ENCODE results near the gene RBMS3.

RBMS3 gene

GRCh38 chr3:29263476-29263875, 17.4 kb upstream of the RBMS3 start:
- H3K9me3 Mint-ChIP-seq = no peaks in the 10 kb centered on the region
- no peaks in the 10 kb centered on the region for H3K4me1 Mint-ChIP-seq (ENCODE audit: low read depth)
- no peak overlapping the region for H3K4me3 Mint-ChIP-seq
- no peaks in the 10 kb centered on the region for H3K36me3 Mint-ChIP-seq (ENCODE audit: low read depth)
- no peak overlapping the region for H3K27ac Mint-ChIP-seq
- H3K27me3 Mint-ChIP-seq (ENCODE audit: low read depth) = no peaks in the 10 kb centered on the region

- H3K9me3 Mint-ChIP-seq = no peaks in the 10 kb centered on the region
- H3K4me3 Mint-ChIP-seq = no peak overlapping the region
- no peak overlapping the region for H3K27ac Mint-ChIP-seq
- H3K36me3 Mint-ChIP-seq (ENCODE audit: low read depth) = no peaks in the 10 kb centered on the region
- no peaks in the 10 kb centered on the region for H3K27me3 Mint-ChIP-seq (ENCODE audit: low read depth)
- no peaks in the 10 kb centered on the region for H3K4me1 Mint-ChIP-seq (ENCODE audit: low read depth)
Measured at GRCh38 chr3:29265509-29266072, 15.3 kb upstream of the RBMS3 start.

- no peak overlapping the region for H3K4me3 Mint-ChIP-seq
- no peaks in the 10 kb centered on the region for H3K36me3 Mint-ChIP-seq (ENCODE audit: low read depth)
- no peaks in the 10 kb centered on the region for H3K27me3 Mint-ChIP-seq (ENCODE audit: low read depth)
- H3K27ac Mint-ChIP-seq = no peak overlapping the region
- no peaks in the 10 kb centered on the region for H3K4me1 Mint-ChIP-seq (ENCODE audit: low read depth)
- no peaks in the 10 kb centered on the region for H3K9me3 Mint-ChIP-seq
Measured at GRCh38 chr3:29267226-29267625, 13.6 kb upstream of the RBMS3 start.

- H3K4me3 Mint-ChIP-seq = no peak overlapping the region
- H3K27me3 Mint-ChIP-seq (ENCODE audit: low read depth) = no peaks in the 10 kb centered on the region
- H3K27ac Mint-ChIP-seq = no peak overlapping the region
- H3K36me3 Mint-ChIP-seq (ENCODE audit: low read depth) = no peaks in the 10 kb centered on the region
- H3K9me3 Mint-ChIP-seq = no peaks in the 10 kb centered on the region
- no peaks in the 10 kb centered on the region for H3K4me1 Mint-ChIP-seq (ENCODE audit: low read depth)
Measured at GRCh38 chr3:29268651-29269050, 12.2 kb upstream of the RBMS3 start.

- peaks cover 6% of the 10 kb centered on the region for H3K4me1 Mint-ChIP-seq (ENCODE audit: low read depth)
- H3K36me3 Mint-ChIP-seq (ENCODE audit: low read depth) = peaks cover 4% of the 10 kb centered on the region
- H3K27me3 Mint-ChIP-seq (ENCODE audit: low read depth) = no peaks in the 10 kb centered on the region
- H3K4me3 Mint-ChIP-seq = no peak overlapping the region
- peaks cover 4% of the 10 kb centered on the region for H3K9me3 Mint-ChIP-seq
- no peak overlapping the region for H3K27ac Mint-ChIP-seq
Measured at GRCh38 chr3:29270752-29271151, 10.1 kb upstream of the RBMS3 start.

GRCh38 chr3:29271475-29271874, 9.4 kb upstream of the RBMS3 start:
- peaks cover 4% of the 10 kb centered on the region for H3K36me3 Mint-ChIP-seq (ENCODE audit: low read depth)
- no peaks in the 10 kb centered on the region for H3K27me3 Mint-ChIP-seq (ENCODE audit: low read depth)
- peaks cover 4% of the 10 kb centered on the region for H3K9me3 Mint-ChIP-seq
- peaks cover 6% of the 10 kb centered on the region for H3K4me1 Mint-ChIP-seq (ENCODE audit: low read depth)
- H3K27ac Mint-ChIP-seq = no peak overlapping the region
- H3K4me3 Mint-ChIP-seq = no peak overlapping the region

- Mint-ChIP-seq H3K9me3 (peaks cover 4% of the 10 kb centered on the region), H3K36me3 (ENCODE audit: low read depth) (peaks cover 4% of the 10 kb centered on the region), H3K27me3 (ENCODE audit: low read depth) (no peaks in the 10 kb centered on the region), H3K4me3 (peak overlapping the region; percentile 23), H3K27ac (peak overlapping the region; percentile 69), H3K4me1 (ENCODE audit: low read depth) (peaks cover 6% of the 10 kb centered on the region)
Measured at GRCh38 chr3:29274667-29275066, 6.2 kb upstream of the RBMS3 start.

GRCh38 chr3:29275309-29275708, 5.6 kb upstream of the RBMS3 start:
- Mint-ChIP-seq H3K4me1 (ENCODE audit: low read depth) (peaks cover 6% of the 10 kb centered on the region), H3K27me3 (ENCODE audit: low read depth) (no peaks in the 10 kb centered on the region), H3K4me3 (no peak overlapping the region), H3K9me3 (peaks cover 4% of the 10 kb centered on the region), H3K27ac (no peak overlapping the region), H3K36me3 (ENCODE audit: low read depth) (peaks cover 4% of the 10 kb centered on the region)

GRCh38 chr3:29277249-29277648, 3.6 kb upstream of the RBMS3 start:
- H3K27ac Mint-ChIP-seq = no peak overlapping the region
- no peak overlapping the region for H3K4me3 Mint-ChIP-seq
- H3K36me3 Mint-ChIP-seq (ENCODE audit: low read depth) = peaks cover 4% of the 10 kb centered on the region
- H3K9me3 Mint-ChIP-seq = peaks cover 4% of the 10 kb centered on the region
- peaks cover 17% of the 10 kb centered on the region for H3K4me1 Mint-ChIP-seq (ENCODE audit: low read depth)
- peaks cover 3% of the 10 kb centered on the region for H3K27me3 Mint-ChIP-seq (ENCODE audit: low read depth)

GRCh38 chr3:29279286-29279685, 1.6 kb upstream of the RBMS3 start:
- Mint-ChIP-seq H3K27me3 (ENCODE audit: low read depth) (peaks cover 3% of the 10 kb centered on the region), H3K36me3 (ENCODE audit: low read depth) (peaks cover 4% of the 10 kb centered on the region), H3K9me3 (peaks cover 4% of the 10 kb centered on the region), H3K27ac (no peak overlapping the region), H3K4me1 (ENCODE audit: low read depth) (peaks cover 28% of the 10 kb centered on the region), H3K4me3 (no peak overlapping the region)

GRCh38 chr3:29279806-29280205, 1.1 kb upstream of the RBMS3 start:
- no peaks in the 10 kb centered on the region for H3K9me3 Mint-ChIP-seq
- H3K4me1 Mint-ChIP-seq (ENCODE audit: low read depth) = peaks cover 24% of the 10 kb centered on the region
- H3K4me3 Mint-ChIP-seq = no peak overlapping the region
- no peaks in the 10 kb centered on the region for H3K36me3 Mint-ChIP-seq (ENCODE audit: low read depth)
- H3K27ac Mint-ChIP-seq = no peak overlapping the region
- H3K27me3 Mint-ChIP-seq (ENCODE audit: low read depth) = peaks cover 3% of the 10 kb centered on the region

GRCh38 chr3:29281094-29281343, 148 bp downstream of the RBMS3 start:
- H3K27ac Mint-ChIP-seq = peak overlapping the region; percentile 43

GRCh38 chr3:29281344-29282241, 722 bp downstream of the RBMS3 start:
- peak overlapping the region; percentile 92 for H3K4me3 Mint-ChIP-seq
- no peaks in the 10 kb centered on the region for H3K36me3 Mint-ChIP-seq (ENCODE audit: low read depth)
- peak overlapping the region; percentile 43 for H3K27ac Mint-ChIP-seq
- peaks cover 34% of the 10 kb centered on the region for H3K4me1 Mint-ChIP-seq (ENCODE audit: low read depth)
- H3K27me3 Mint-ChIP-seq (ENCODE audit: low read depth) = peaks cover 3% of the 10 kb centered on the region
- H3K9me3 Mint-ChIP-seq = no peaks in the 10 kb centered on the region

More at GRCh38 chr3:29281094-29281343, 148 bp downstream of the RBMS3 start:
- peaks cover 3% of the 10 kb centered on the region for H3K27me3 Mint-ChIP-seq (ENCODE audit: low read depth)
- no peaks in the 10 kb centered on the region for H3K36me3 Mint-ChIP-seq (ENCODE audit: low read depth)
- peak overlapping the region; percentile 92 for H3K4me3 Mint-ChIP-seq
- peaks cover 29% of the 10 kb centered on the region for H3K4me1 Mint-ChIP-seq (ENCODE audit: low read depth)
- no peaks in the 10 kb centered on the region for H3K9me3 Mint-ChIP-seq

- H3K27me3 Mint-ChIP-seq (ENCODE audit: low read depth) = peaks cover 3% of the 10 kb centered on the region
- H3K4me3 Mint-ChIP-seq = peak overlapping the region; percentile 92
- peaks cover 35% of the 10 kb centered on the region for H3K4me1 Mint-ChIP-seq (ENCODE audit: low read depth)
- no peaks in the 10 kb centered on the region for H3K9me3 Mint-ChIP-seq
- peak overlapping the region; percentile 43 for H3K27ac Mint-ChIP-seq
- H3K36me3 Mint-ChIP-seq (ENCODE audit: low read depth) = no peaks in the 10 kb centered on the region
Measured at GRCh38 chr3:29282427-29283230, 1.8 kb downstream of the RBMS3 start.

Measured in T-helper 1 cell treated with Interleukin-12 subunit alpha and Interleukin-12 subunit beta and Interleukin-4 antibody, amounts not matched to agents 30 μg/mL and 1 μg/mL, for 36 hours (primary cell).